Suprapubic skin (tissue), 4 donors: ENCODE measurements around the gene TMEM132D. TPM values are rescaled to one million over a fixed set of nuclear protein-coding genes. Genes with fewer than 3 reads are reported as not detected.

Experiments
- DNase-seq, 2 donors: peaks; one replicate each; pipeline ENCODE4 v3.0.0-alpha.2; 2019; ENCODE audit warnings: low spot score in 2 of 2
- H3K27ac ChIP-seq: fragments of 200-600 bp; sonication (generic); one replicate; pipeline ENCODE4 v1.5.1; 2019
- H3K27me3 ChIP-seq: fragments of 200-600 bp; sonication (generic); one replicate; pipeline ENCODE4 v1.5.1; 2019
- H3K36me3 ChIP-seq: fragments of 200-600 bp; sonication (generic); one replicate; pipeline ENCODE4 v1.5.1; 2019
- H3K4me1 ChIP-seq: fragments of 200-600 bp; sonication (generic); one replicate; pipeline ENCODE4 v1.5.1; 2019
- H3K4me3 ChIP-seq: fragments of 200-600 bp; sonication (generic); one replicate; pipeline ENCODE4 v1.5.1; 2019; ENCODE audit warnings: mild to moderate bottlenecking
- H3K9me3 ChIP-seq: fragments of 200-600 bp; sonication (generic); one replicate; pipeline ENCODE4 v1.5.1; 2019
- CTCF ChIP-seq, 2 donors: fragments of 200-600 bp in 1 of 2; fragments of 450-650 bp in 1 of 2; sonication (generic) in 1 of 2; IDR thresholded peaks; one replicate each; pipeline ENCODE4 v1.5.1; 2016 to 2019; ENCODE audit warnings: antibody characterized with exemption in 2 of 2, mild to moderate bottlenecking in 1 of 2, moderate library complexity in 1 of 2
- EP300 ChIP-seq: sonication (generic); formaldehyde crosslinking; IDR thresholded peaks from one replicate; pipeline ENCODE4 v1.6.1; 2017; ENCODE audit warnings: antibody characterized with exemption
- POLR2A ChIP-seq, 2 donors: fragments of 450-650 bp; IDR thresholded peaks; one replicate each; pipeline ENCODE4 v1.6.1; 2017; ENCODE audit warnings: antibody characterized with exemption in 2 of 2, mild to moderate bottlenecking in 2 of 2, moderate library complexity in 2 of 2
- POLR2AphosphoS5 ChIP-seq, 3 donors: sonication (generic); formaldehyde crosslinking; IDR thresholded peaks; one replicate each; pipeline ENCODE4 v1.6.1; 2017; ENCODE audit warnings: antibody characterized with exemption in 3 of 3
- WGBS: methylation state at CpG from one replicate; pipeline ENCODE4 v1.1.5; 2018; 5-methylcytosine and 5-hydroxymethylcytosine counted together
- total RNA-seq, 4 donors: library from RNA; depleted of rRNA; stranded (reverse); fragments of >200 nt; gene quantifications; one replicate each; pipeline ENCODE4 v1.1.0, GENCODE V29; 2016

The TMEM132D gene
- total RNA-seq, 4 donors from 2014 or later: 0.10 to 0.64 TPM; not detected in 2

GRCh38 chr12:129675947-129676346 is 227.9 kb downstream of the TMEM132D start:
- TF ChIP-seq POLR2AphosphoS5 (IDR thresholded peaks at IDR 0.05) (no peak), POLR2A (IDR thresholded peaks at IDR 0.05) (no peak), EP300 (no peak)
- Histone ChIP-seq H3K4me3 (no peak overlapping the region), H3K27ac (no peak overlapping the region), H3K36me3 (no peaks in the 10 kb centered on the region), H3K9me3 (no peaks in the 10 kb centered on the region), H3K27me3 (no peaks in the 10 kb centered on the region), H3K4me1 (no peaks in the 10 kb centered on the region)
- DNase-seq: no peak
- 72% methylated on average over 3 of the region's 3 CpGs for WGBS

- Histone ChIP-seq H3K4me1 (no peaks in the 10 kb centered on the region), H3K27ac (no peak overlapping the region), H3K36me3 (no peaks in the 10 kb centered on the region), H3K9me3 (no peaks in the 10 kb centered on the region), H3K4me3 (no peak overlapping the region), H3K27me3 (no peaks in the 10 kb centered on the region)
- no peak for DNase-seq
- 58% methylated on average over 4 of the region's 4 CpGs for WGBS
- TF ChIP-seq CTCF (IDR thresholded peaks at IDR 0.05) (no peak), POLR2A (IDR thresholded peaks at IDR 0.05) (no peak), POLR2AphosphoS5 (IDR thresholded peaks at IDR 0.05) (no peak), EP300 (no peak)
These were observed 228.3 kb downstream of the TMEM132D start for GRCh38 chr12:129675496-129675895.

- Histone ChIP-seq H3K4me3 (no peak overlapping the region), H3K4me1 (no peaks in the 10 kb centered on the region), H3K36me3 (no peaks in the 10 kb centered on the region), H3K27me3 (no peaks in the 10 kb centered on the region), H3K27ac (no peak overlapping the region), H3K9me3 (no peaks in the 10 kb centered on the region)
- 59% methylated on average over 5 of the region's 5 CpGs for WGBS
- TF ChIP-seq POLR2A (IDR thresholded peaks at IDR 0.05): no peak
- TF ChIP-seq POLR2AphosphoS5 (IDR thresholded peaks at IDR 0.05): no peak
- TF ChIP-seq EP300: no peak
- no peak for TF ChIP-seq CTCF (IDR thresholded peaks at IDR 0.05)
- no peak for DNase-seq
These were observed 230.0 kb downstream of the TMEM132D start for GRCh38 chr12:129673806-129674205.

GRCh38 chr12:129672110-129672509 is 231.7 kb downstream of the TMEM132D start:
- no peak for DNase-seq
- 76% methylated on average over 7 of the region's 8 CpGs for WGBS
- Histone ChIP-seq H3K9me3 (no peaks in the 10 kb centered on the region), H3K27me3 (no peaks in the 10 kb centered on the region), H3K27ac (no peak overlapping the region), H3K36me3 (no peaks in the 10 kb centered on the region), H3K4me1 (no peaks in the 10 kb centered on the region), H3K4me3 (no peak overlapping the region)
- TF ChIP-seq POLR2AphosphoS5 (IDR thresholded peaks at IDR 0.05) (no peak), POLR2A (IDR thresholded peaks at IDR 0.05) (no peak), EP300 (no peak), CTCF (IDR thresholded peaks at IDR 0.05) (no peak)

GRCh38 chr12:129670256-129670920 is 233.4 kb downstream of the TMEM132D start:
- no peaks in the 10 kb centered on the region for H3K36me3 ChIP-seq
- WGBS: 67% methylated on average over 6 of the region's 6 CpGs
- no peak overlapping the region for H3K4me3 ChIP-seq
- no peak overlapping the region for H3K27ac ChIP-seq
- H3K9me3 ChIP-seq: no peaks in the 10 kb centered on the region
- TF ChIP-seq POLR2AphosphoS5 (IDR thresholded peaks at IDR 0.05): no peak
- TF ChIP-seq POLR2A (IDR thresholded peaks at IDR 0.05): no peak
- H3K4me1 ChIP-seq: no peaks in the 10 kb centered on the region
- H3K27me3 ChIP-seq: no peaks in the 10 kb centered on the region
- DNase-seq: no peak

GRCh38 chr12:129665414-129665813 is 238.4 kb downstream of the TMEM132D start:
- Histone ChIP-seq H3K9me3 (no peaks in the 10 kb centered on the region), H3K27ac (no peak overlapping the region), H3K36me3 (no peaks in the 10 kb centered on the region), H3K4me3 (no peak overlapping the region), H3K4me1 (no peaks in the 10 kb centered on the region), H3K27me3 (no peaks in the 10 kb centered on the region)
- no peak for DNase-seq
- 79% methylated on average over 6 of the region's 6 CpGs for WGBS
- TF ChIP-seq EP300: no peak
- TF ChIP-seq CTCF (IDR thresholded peaks at IDR 0.05): no peak
